GM10266 (cell line): ENCODE results near the gene ALKBH8.

ENCODE experiments used
- DNase-seq: peaks from one replicate; pipeline ENCODE4 v3.0.0; 2012; ENCODE audit errors: extremely low spot score
- CTCF ChIP-seq: IDR thresholded peaks from 2 replicates; pipeline ENCODE4 v1.5.1; 2012; ENCODE audit warnings: mild to moderate bottlenecking, low read depth; ENCODE audit not compliant: control insufficient read depth, insufficient read depth; ENCODE audit errors: missing control alignments

ALKBH8 gene

GRCh38 chr11:107562647-107563208 is 2.8 kb downstream of the ALKBH8 start:
- TF ChIP-seq CTCF = no peak
- no peak for DNase-seq

- DNase-seq = no peak
- TF ChIP-seq CTCF = no peak
Observed at GRCh38 chr11:107561688-107562087, 3.8 kb downstream of the ALKBH8 start.

GRCh38 chr11:107550304-107550703 is 15.2 kb downstream of the ALKBH8 start:
- no peak for DNase-seq
- no peak for TF ChIP-seq CTCF

GRCh38 chr11:107549954-107550285 is 15.6 kb downstream of the ALKBH8 start:
- no peak for DNase-seq
- TF ChIP-seq CTCF = no peak

GRCh38 chr11:107549253-107549953 is 16.1 kb downstream of the ALKBH8 start:
- peak; percentile 21 for DNase-seq
- TF ChIP-seq CTCF = peak; percentile 85

- DNase-seq = no peak
- no peak for TF ChIP-seq CTCF
Observed at GRCh38 chr11:107547961-107548360, 17.6 kb downstream of the ALKBH8 start.

GRCh38 chr11:107545101-107545514 is 20.4 kb downstream of the ALKBH8 start:
- TF ChIP-seq CTCF = no peak

More at GRCh38 chr11:107545101-107545514, 20.4 kb downstream of the ALKBH8 start:
- no peak for DNase-seq
